GM23248 (cell line): ENCODE measurements around the gene PTBP1. TPM values are rescaled to one million over a fixed set of nuclear protein-coding genes. Genes with fewer than 3 reads are reported as not detected.

Experiments used
- DNase-seq: peaks from one replicate; pipeline ENCODE4 v3.0.0-alpha.2; 2015
- H2AFZ ChIP-seq: fragments of 200-600 bp; sonication (generic); 2 replicates; pipeline ENCODE4 v1.6.1; 2016; ENCODE audit warnings: antibody characterized with exemption
- H3F3A ChIP-seq: fragments of 200-600 bp; sonication (generic); 2 replicates; pipeline ENCODE4 v1.6.1; 2016; ENCODE audit warnings: mild to moderate bottlenecking, antibody characterized with exemption, mixed run types; ENCODE audit not compliant: insufficient read depth
- H3K27ac ChIP-seq: fragments of 200-600 bp; sonication (generic); 2 replicates; pipeline ENCODE4 v1.5.1; 2016; ENCODE audit warnings: mild to moderate bottlenecking
- H3K27me3 ChIP-seq: fragments of 200-600 bp; sonication (generic); replicated peaks from 2 replicates; pipeline ENCODE4 v1.6.1; 2016; ENCODE audit warnings: mild to moderate bottlenecking; ENCODE audit not compliant: insufficient read depth
- H3K36me3 ChIP-seq: fragments of 200-600 bp; sonication (generic); 2 replicates; pipeline ENCODE4 v1.6.1; 2016; ENCODE audit warnings: low read depth, mild to moderate bottlenecking
- H3K4me1 ChIP-seq: fragments of 200-600 bp; sonication (generic); 2 replicates; pipeline ENCODE4 v1.6.1; 2016; ENCODE audit warnings: mild to moderate bottlenecking; ENCODE audit not compliant: insufficient read depth
- H3K4me2 ChIP-seq: fragments of 200-600 bp; sonication (generic); one replicate; pipeline ENCODE4 v1.6.1; 2016; ENCODE audit warnings: mild to moderate bottlenecking; ENCODE audit not compliant: unreplicated experiment
- H3K4me3 ChIP-seq: fragments of 200-600 bp; sonication (generic); 2 replicates; pipeline ENCODE4 v1.5.1; 2016; ENCODE audit warnings: mild to moderate bottlenecking
- H3K79me2 ChIP-seq: fragments of 200-600 bp; sonication (generic); 2 replicates; pipeline ENCODE4 v1.6.1; 2016; ENCODE audit warnings: mild to moderate bottlenecking; ENCODE audit not compliant: insufficient read depth
- H3K9ac ChIP-seq: fragments of 200-600 bp; sonication (generic); 2 replicates; pipeline ENCODE4 v1.6.1; 2016; ENCODE audit warnings: mild to moderate bottlenecking
- H3K9me2 ChIP-seq: fragments of 200-600 bp; sonication (generic); 2 replicates; pipeline ENCODE4 v1.6.1; 2016; ENCODE audit warnings: mixed run types, mild to moderate bottlenecking, moderate library complexity; ENCODE audit not compliant: insufficient read depth
- H3K9me3 ChIP-seq: fragments of 200-600 bp; sonication (generic); one replicate; pipeline ENCODE4 v1.6.1; 2017; ENCODE audit warnings: low read depth
- H4K20me1 ChIP-seq: fragments of 200-600 bp; sonication (generic); 2 replicates; pipeline ENCODE4 v1.6.0; 2016; ENCODE audit not compliant: insufficient read depth
- EZH2 ChIP-seq: fragments of 200-600 bp; sonication (generic); IDR thresholded peaks from 2 replicates; pipeline ENCODE4 v1.6.1; 2018; ENCODE audit warnings: antibody characterized with exemption, mild to moderate bottlenecking; ENCODE audit not compliant: insufficient read depth, poor library complexity, severe bottlenecking
- EZH2phosphoT487 ChIP-seq: fragments of 200-600 bp; sonication (generic); IDR thresholded peaks from 2 replicates; pipeline ENCODE4 v1.6.1; 2018; ENCODE audit warnings: antibody characterized with exemption, moderate library complexity, mild to moderate bottlenecking, low read depth; ENCODE audit not compliant: insufficient read depth
- WGBS, 2 experiments: methylation state at CpG; one replicate each; pipeline ENCODE4 v1.1.6; 2015 to 2017; ENCODE audit warnings: low lambda C conversion rate in 2 of 2, low coverage in 1 of 2; ENCODE audit errors: missing lambda C conversion rate in 2 of 2; 5-methylcytosine and 5-hydroxymethylcytosine counted together
- in situ Hi-C: fragments of 300-500 bp; cut with MboI; formaldehyde crosslinking; loops from 2 replicates; pipeline ENCODE4 v1.15.0; 2020
- polyA plus RNA-seq: library from polyadenylated mRNA; unstranded; fragments of >200 nt; fragmentation: Nextera tagmentation; extraction: Ambion mirVana; gene quantifications from 2 replicates; pipeline ENCODE4 v1.2.1, GENCODE V29; 2016
- total RNA-seq: library from RNA; depleted of rRNA; stranded (reverse); fragments of >200 nt; shearing (Covaris generic); gene quantifications from 2 replicates; pipeline ENCODE4 v1.2.3, GENCODE V29; 2014

Gene PTBP1
- total and polyA plus RNA-seq, 2 experiments from 2014 or later: 160 to 175 TPM

DNA sequence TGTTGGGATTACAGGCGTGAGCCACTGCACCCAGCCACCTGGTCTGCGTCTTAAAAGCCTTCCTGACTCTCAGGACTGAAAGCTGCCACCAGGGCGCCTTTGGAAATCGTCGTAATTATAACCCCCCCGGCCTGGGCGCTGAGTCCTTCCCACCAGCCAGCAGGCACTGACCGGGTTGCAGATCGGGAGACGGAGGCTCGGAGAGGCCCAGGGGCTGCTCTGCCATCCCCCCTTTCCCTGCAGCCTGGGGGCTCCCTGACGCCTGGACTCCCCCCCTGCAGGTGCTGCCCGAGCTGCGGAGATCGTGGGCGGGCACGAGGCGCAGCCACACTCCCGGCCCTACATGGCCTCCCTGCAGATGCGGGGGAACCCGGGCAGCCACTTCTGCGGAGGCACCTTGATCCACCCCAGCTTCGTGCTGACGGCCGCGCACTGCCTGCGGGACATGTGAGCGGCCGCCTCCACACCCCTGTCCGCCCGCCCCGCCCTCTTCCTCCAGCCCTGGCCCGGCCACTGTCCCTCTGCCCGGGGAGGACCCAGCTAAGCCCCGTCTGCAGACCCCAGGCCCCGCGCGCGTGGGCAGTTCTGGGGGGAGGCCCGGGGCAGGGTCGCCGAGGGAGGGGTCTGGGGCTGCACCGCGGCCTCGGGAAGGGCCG is 46.1 kb downstream of the PTBP1 start:
- Histone ChIP-seq H3K9me2 (no peaks in the 10 kb centered on the region), H3K4me1 (no peaks in the 10 kb centered on the region), H3K9ac (no peak overlapping the region), H3F3A (no peaks in the 10 kb centered on the region), H3K4me2 (no peak overlapping the region), H3K36me3 (no peaks in the 10 kb centered on the region), H3K9me3 (no peaks in the 10 kb centered on the region), H3K27me3 (peaks cover 48% of the 10 kb centered on the region), H3K4me3 (no peak overlapping the region), H3K27ac (no peak overlapping the region), H3K79me2 (no peaks in the 10 kb centered on the region), H2AFZ (no peak overlapping the region), H4K20me1 (no peaks in the 10 kb centered on the region)
- TF ChIP-seq EZH2phosphoT487: no peak
- in situ Hi-C loops: no loop called here
- WGBS, 2 experiments: 7 to 14% methylated on average over 18 to 41 of the region's 46 CpGs
- DNase-seq: peak; percentile 44

- Histone ChIP-seq H3F3A (no peaks in the 10 kb centered on the region), H3K4me2 (no peak overlapping the region), H3K9me3 (no peaks in the 10 kb centered on the region), H2AFZ (no peak overlapping the region), H4K20me1 (no peaks in the 10 kb centered on the region), H3K79me2 (no peaks in the 10 kb centered on the region), H3K4me3 (no peak overlapping the region), H3K4me1 (no peaks in the 10 kb centered on the region), H3K9me2 (no peaks in the 10 kb centered on the region), H3K27me3 (peaks cover 49% of the 10 kb centered on the region), H3K9ac (no peak overlapping the region), H3K36me3 (no peaks in the 10 kb centered on the region), H3K27ac (no peak overlapping the region)
- TF ChIP-seq EZH2 (no peak), EZH2phosphoT487 (no peak)
- WGBS, 2 experiments: 6 to 9% methylated on average over 16 to 70 of the region's 70 CpGs
- no peak for DNase-seq
- in situ Hi-C loops: no loop called here
Observed at GRCh38 chr19:843836-844545, 46.7 kb downstream of the PTBP1 start.

GRCh38 chr19:844546-844971 is 47.3 kb downstream of the PTBP1 start:
- no peak overlapping the region for H3K4me3 ChIP-seq
- H3K36me3 ChIP-seq: no peaks in the 10 kb centered on the region
- no peaks in the 10 kb centered on the region for H3K79me2 ChIP-seq
- no peaks in the 10 kb centered on the region for H4K20me1 ChIP-seq
- WGBS, 2 experiments: 14 to 21% methylated on average over 7 to 11 of the region's 11 CpGs
- no peak overlapping the region for H3K27ac ChIP-seq
- DNase-seq: no peak
- no peak overlapping the region for H2AFZ ChIP-seq
- no peaks in the 10 kb centered on the region for H3K9me2 ChIP-seq
- no peak overlapping the region for H3K4me2 ChIP-seq
- no peaks in the 10 kb centered on the region for H3F3A ChIP-seq
- in situ Hi-C loops: no loop called here
- H3K4me1 ChIP-seq: no peaks in the 10 kb centered on the region
- peaks cover 49% of the 10 kb centered on the region for H3K27me3 ChIP-seq
- H3K9me3 ChIP-seq: no peaks in the 10 kb centered on the region
- H3K9ac ChIP-seq: no peak overlapping the region
- peak; percentile 46 for TF ChIP-seq EZH2
- TF ChIP-seq EZH2phosphoT487: no peak

GRCh38 chr19:845707-846521 is 48.7 kb downstream of the PTBP1 start:
- TF ChIP-seq EZH2phosphoT487 (no peak), EZH2 (no peak)
- WGBS, 2 experiments: 67 to 69% methylated on average over 21 to 37 of the region's 37 CpGs

More at GRCh38 chr19:845707-846521, 48.7 kb downstream of the PTBP1 start:
- no peak for DNase-seq
- H3K27me3 ChIP-seq: peaks cover 49% of the 10 kb centered on the region
- no peak overlapping the region for H2AFZ ChIP-seq
- H3K9me2 ChIP-seq: no peaks in the 10 kb centered on the region
- no peak overlapping the region for H3K9ac ChIP-seq
- no peak overlapping the region for H3K4me2 ChIP-seq
- H4K20me1 ChIP-seq: no peaks in the 10 kb centered on the region
- H3K27ac ChIP-seq: no peak overlapping the region
- no peak overlapping the region for H3K4me3 ChIP-seq
- H3K36me3 ChIP-seq: no peaks in the 10 kb centered on the region
- no peaks in the 10 kb centered on the region for H3K79me2 ChIP-seq
- in situ Hi-C loops: no loop called here
- no peaks in the 10 kb centered on the region for H3K9me3 ChIP-seq
- 0 out of 2 replicates have a peak, but pooled peaks cover 3% of the 10 kb centered on the region for H3F3A ChIP-seq
- H3K4me1 ChIP-seq: 0 out of 2 replicates have a peak, but pooled peaks cover 4% of the 10 kb centered on the region
